HEK293T (cell line): ENCODE results near the gene RNF207.
A peak's percentile ranks its signal among the peaks of the same experiment; 100 is the strongest.

Experiments used
- CTCF ChIA-PET: fragments of 350-600 bp; formaldehyde crosslinking; extraction: SDS; loops from one replicate; lab custom pipeline; 2021; ENCODE audit warnings: antibody characterized with exemption, inconsistent platforms; lab: Yijun Ruan, JAX
- POLR2A ChIA-PET: fragments of 350-600 bp; formaldehyde crosslinking; extraction: SDS; loops from one replicate; lab custom pipeline; 2020; ENCODE audit warnings: antibody characterized with exemption, inconsistent platforms; lab: Yijun Ruan, JAX
- DNase-seq: peaks from one replicate; pipeline ENCODE4 v3.0.0; 2012; ENCODE audit warnings: mixed read lengths; ENCODE audit errors: extremely low spot score
- ARNT ChIP-seq: fragments of 450-650 bp; IDR thresholded peaks from 2 replicates; pipeline ENCODE4 v1.6.1; 2017; ENCODE audit warnings: mild to moderate bottlenecking
- BHLHE40 ChIP-seq: fragments of 450-650 bp; IDR thresholded peaks from 2 replicates; pipeline ENCODE4 v1.6.1; 2016; ENCODE audit warnings: mild to moderate bottlenecking, moderate library complexity, borderline replicate concordance
- CTBP1 ChIP-seq: fragments of 450-650 bp; IDR thresholded peaks from 2 replicates; pipeline ENCODE4 v1.6.1; 2016; ENCODE audit warnings: borderline replicate concordance
- ELF4 ChIP-seq: fragments of 450-650 bp; IDR thresholded peaks from 2 replicates; pipeline ENCODE4 v1.6.1; 2017; ENCODE audit warnings: antibody characterized with exemption
- FOXA1 ChIP-seq: fragments of 450-650 bp; IDR thresholded peaks from 2 replicates; pipeline ENCODE4 v1.6.1; 2016; ENCODE audit warnings: mild to moderate bottlenecking
- FOXK2 ChIP-seq: fragments of 450-650 bp; IDR thresholded peaks from 2 replicates; pipeline ENCODE4 v1.6.1; 2016; ENCODE audit warnings: mild to moderate bottlenecking
- FOXM1 ChIP-seq: fragments of 450-650 bp; IDR thresholded peaks from 2 replicates; pipeline ENCODE4 v1.6.1; 2017; ENCODE audit warnings: mild to moderate bottlenecking, borderline replicate concordance
- HDGF ChIP-seq: fragments of 450-650 bp; IDR thresholded peaks from 2 replicates; pipeline ENCODE4 v1.6.1; 2017; ENCODE audit warnings: antibody characterized with exemption, borderline replicate concordance
- L3MBTL2 ChIP-seq: fragments of 450-650 bp; conservative IDR thresholded peaks from 2 replicates; pipeline ENCODE4 v1.6.1; 2016; ENCODE audit warnings: mild to moderate bottlenecking
- LEF1 ChIP-seq: fragments of 450-650 bp; IDR thresholded peaks from 2 replicates; pipeline ENCODE4 v1.6.1; 2017; ENCODE audit warnings: mild to moderate bottlenecking, borderline replicate concordance
- NFRKB ChIP-seq: fragments of 450-650 bp; IDR thresholded peaks from 2 replicates; pipeline ENCODE4 v1.6.1; 2016; ENCODE audit warnings: mild to moderate bottlenecking, moderate library complexity
- PKNOX1 ChIP-seq: fragments of 450-650 bp; IDR thresholded peaks from 2 replicates; pipeline ENCODE4 v1.6.1; 2016
- SP1 ChIP-seq: fragments of 450-650 bp; IDR thresholded peaks from 2 replicates; pipeline ENCODE4 v1.6.1; 2017
- SUZ12 ChIP-seq: fragments of 450-650 bp; IDR thresholded peaks from 2 replicates; pipeline ENCODE4 v1.6.1; 2016; ENCODE audit warnings: mild to moderate bottlenecking
- TARDBP ChIP-seq: fragments of 450-650 bp; IDR thresholded peaks from 2 replicates; pipeline ENCODE4 v1.6.1; 2016
- ZNF384 ChIP-seq: fragments of 450-650 bp; IDR thresholded peaks from 2 replicates; pipeline ENCODE4 v1.6.1; 2016

RNF207 gene

GRCh38 chr1:6167391-6168303 lies 38.3 kb upstream of the RNF207 start:
- ChIA-PET POLR2A (no interaction called here), CTCF (interaction anchor here (0.6 to 1.8 kb wide), 2 partner anchors 9 to 69 kb away, joined by 5 read pairs; no protein-coding TSS in a partner anchor)
- no peak for DNase-seq
- TF ChIP-seq SP1 (no peak), SUZ12 (no peak), TARDBP (no peak), PKNOX1 (no peak), ZNF384 (no peak), BHLHE40 (no peak), FOXA1 (no peak), CTBP1 (no peak), FOXM1 (no peak), HDGF (no peak), NFRKB (no peak), ARNT (no peak), L3MBTL2 (no peak), ELF4 (no peak), FOXK2 (no peak), LEF1 (no peak)

GRCh38 chr1:6168947-6169586 lies 36.9 kb upstream of the RNF207 start:
- POLR2A ChIA-PET: no interaction called here
- no peak for TF ChIP-seq BHLHE40
- no peak for TF ChIP-seq CTBP1
- TF ChIP-seq SP1: no peak
- TF ChIP-seq ZNF384: no peak
- TF ChIP-seq ELF4: no peak
- TF ChIP-seq PKNOX1: no peak
- TF ChIP-seq NFRKB: no peak
- no peak for TF ChIP-seq SUZ12
- no peak for TF ChIP-seq FOXM1
- TF ChIP-seq L3MBTL2: no peak
- no peak for TF ChIP-seq FOXK2
- TF ChIP-seq ARNT: no peak
- no peak for TF ChIP-seq HDGF
- no peak for TF ChIP-seq FOXA1
- TF ChIP-seq LEF1: no peak
- TF ChIP-seq TARDBP: no peak
- no peak for DNase-seq
- CTCF ChIA-PET: interaction anchor here (0.6 kb wide), 1 partner anchor 230 kb away, joined by 3 read pairs; no protein-coding TSS in a partner anchor

GRCh38 chr1:6170116-6170741 lies 35.7 kb upstream of the RNF207 start:
- ChIA-PET CTCF (interaction anchor here (1.1 kb wide), 1 partner anchor 117 kb away, joined by 3 read pairs; no protein-coding TSS in a partner anchor), POLR2A (no interaction called here)
- no peak for DNase-seq
- no peak for TF ChIP-seq FOXM1
- no peak for TF ChIP-seq LEF1
- TF ChIP-seq TARDBP: no peak
- TF ChIP-seq L3MBTL2: no peak
- no peak for TF ChIP-seq HDGF
- no peak for TF ChIP-seq BHLHE40
- no peak for TF ChIP-seq ELF4

GRCh38 chr1:6170742-6171201 lies 35.1 kb upstream of the RNF207 start:
- no peak for DNase-seq
- CTCF ChIA-PET: interaction anchor here (1.1 kb wide), 1 partner anchor 118 kb away, joined by 3 read pairs; no protein-coding TSS in a partner anchor
- POLR2A ChIA-PET: no interaction called here
- TF ChIP-seq NFRKB (no peak), SP1 (no peak), HDGF (no peak), PKNOX1 (no peak), SUZ12 (no peak), ZNF384 (no peak), ARNT (no peak), FOXM1 (no peak), TARDBP (no peak)

GRCh38 chr1:6171548-6172124 lies 34.3 kb upstream of the RNF207 start:
- CTCF ChIA-PET: no interaction called here
- POLR2A ChIA-PET: no interaction called here
- TF ChIP-seq ELF4 (no peak), L3MBTL2 (no peak), PKNOX1 (no peak), ZNF384 (no peak), FOXK2 (no peak), HDGF (no peak), SUZ12 (no peak), ARNT (no peak), FOXM1 (no peak), NFRKB (no peak), LEF1 (no peak), BHLHE40 (no peak), CTBP1 (no peak), TARDBP (no peak), SP1 (no peak), FOXA1 (no peak)
- peak; percentile 36 for DNase-seq
